ENCODE data around the gene ZNF784.

ZNF784 gene

DNA sequence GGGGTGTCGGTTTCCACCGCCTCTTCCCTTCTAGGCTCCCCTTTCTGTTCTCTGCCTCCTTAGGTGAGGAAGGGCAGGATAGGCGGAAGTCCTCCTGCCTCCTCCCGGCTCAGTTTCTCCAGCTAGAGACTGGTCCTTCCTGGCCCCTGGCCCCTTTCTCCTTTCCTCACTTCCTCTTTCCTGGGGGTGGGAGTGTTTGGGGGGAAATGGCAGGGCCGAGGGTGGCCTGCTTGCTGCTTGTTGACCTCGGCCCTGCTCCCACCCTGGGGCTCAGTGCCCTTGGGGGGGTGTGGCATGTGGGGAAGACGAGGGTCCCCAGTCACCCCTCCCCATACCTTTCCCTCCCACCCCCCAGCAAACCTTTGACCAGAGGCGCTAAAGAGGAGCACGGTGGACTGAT lies 35.5 kb upstream of the ZNF784 start:
- TF ChIP-seq TCF4 (CRISPR knock-in tag; IDR thresholded peaks at IDR 0.05; ENCODE audit: borderline replicate concordance) (no peak), BACH2 (CRISPR knock-in tag; IDR thresholded peaks at IDR 0.05; ENCODE audit: borderline replicate concordance) (no peak), CSDC2 (CRISPR knock-in tag; IDR thresholded peaks at IDR 0.05) (no peak), SNAI2 (CRISPR knock-in tag; IDR thresholded peaks at IDR 0.05) (no peak), ZNF70 (CRISPR knock-in tag; IDR thresholded peaks at IDR 0.05) (no peak), ZNF8 (CRISPR knock-in tag; IDR thresholded peaks at IDR 0.05) (no peak), OSR1 (CRISPR knock-in tag; IDR thresholded peaks at IDR 0.05) (no peak), ISL1 (CRISPR knock-in tag; IDR thresholded peaks at IDR 0.05) (no peak), TOX (CRISPR knock-in tag; IDR thresholded peaks at IDR 0.05; ENCODE audit: borderline replicate concordance) (no peak), GLIS3 (CRISPR knock-in tag; IDR thresholded peaks at IDR 0.05) (no peak), ZFP3 (CRISPR knock-in tag; IDR thresholded peaks at IDR 0.05) (no peak), ESRRG (CRISPR knock-in tag; IDR thresholded peaks at IDR 0.05) (no peak), RARB (CRISPR knock-in tag; IDR thresholded peaks at IDR 0.05) (no peak), ZNF565 (CRISPR knock-in tag; conservative IDR thresholded peaks at IDR 0.05; ENCODE audit: low read depth) (no peak), ZC3H10 (CRISPR knock-in tag; IDR thresholded peaks at IDR 0.05) (no peak)
- TF ChIP-seq, protein P1, sequence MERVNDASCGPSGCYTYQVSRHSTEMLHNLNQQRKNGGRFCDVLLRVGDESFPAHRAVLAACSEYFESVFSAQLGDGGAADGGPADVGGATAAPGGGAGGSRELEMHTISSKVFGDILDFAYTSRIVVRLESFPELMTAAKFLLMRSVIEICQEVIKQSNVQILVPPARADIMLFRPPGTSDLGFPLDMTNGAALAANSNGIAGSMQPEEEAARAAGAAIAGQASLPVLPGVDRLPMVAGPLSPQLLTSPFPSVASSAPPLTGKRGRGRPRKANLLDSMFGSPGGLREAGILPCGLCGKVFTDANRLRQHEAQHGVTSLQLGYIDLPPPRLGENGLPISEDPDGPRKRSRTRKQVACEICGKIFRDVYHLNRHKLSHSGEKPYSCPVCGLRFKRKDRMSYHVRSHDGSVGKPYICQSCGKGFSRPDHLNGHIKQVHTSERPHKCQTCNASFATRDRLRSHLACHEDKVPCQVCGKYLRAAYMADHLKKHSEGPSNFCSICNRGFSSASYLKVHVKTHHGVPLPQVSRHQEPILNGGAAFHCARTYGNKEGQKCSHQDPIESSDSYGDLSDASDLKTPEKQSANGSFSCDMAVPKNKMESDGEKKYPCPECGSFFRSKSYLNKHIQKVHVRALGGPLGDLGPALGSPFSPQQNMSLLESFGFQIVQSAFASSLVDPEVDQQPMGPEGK (CRISPR knock-in tag; IDR thresholded peaks at IDR 0.05; ENCODE audit: borderline replicate concordance): no peak
- TF ChIP-seq, protein P2, sequence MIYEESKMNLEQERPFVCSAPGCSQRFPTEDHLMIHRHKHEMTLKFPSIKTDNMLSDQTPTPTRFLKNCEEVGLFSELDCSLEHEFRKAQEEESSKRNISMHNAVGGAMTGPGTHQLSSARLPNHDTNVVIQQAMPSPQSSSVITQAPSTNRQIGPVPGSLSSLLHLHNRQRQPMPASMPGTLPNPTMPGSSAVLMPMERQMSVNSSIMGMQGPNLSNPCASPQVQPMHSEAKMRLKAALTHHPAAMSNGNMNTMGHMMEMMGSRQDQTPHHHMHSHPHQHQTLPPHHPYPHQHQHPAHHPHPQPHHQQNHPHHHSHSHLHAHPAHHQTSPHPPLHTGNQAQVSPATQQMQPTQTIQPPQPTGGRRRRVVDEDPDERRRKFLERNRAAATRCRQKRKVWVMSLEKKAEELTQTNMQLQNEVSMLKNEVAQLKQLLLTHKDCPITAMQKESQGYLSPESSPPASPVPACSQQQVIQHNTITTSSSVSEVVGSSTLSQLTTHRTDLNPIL (CRISPR knock-in tag; IDR thresholded peaks at IDR 0.05; ENCODE audit: low read depth): no peak
- TF ChIP-seq, protein P3, sequence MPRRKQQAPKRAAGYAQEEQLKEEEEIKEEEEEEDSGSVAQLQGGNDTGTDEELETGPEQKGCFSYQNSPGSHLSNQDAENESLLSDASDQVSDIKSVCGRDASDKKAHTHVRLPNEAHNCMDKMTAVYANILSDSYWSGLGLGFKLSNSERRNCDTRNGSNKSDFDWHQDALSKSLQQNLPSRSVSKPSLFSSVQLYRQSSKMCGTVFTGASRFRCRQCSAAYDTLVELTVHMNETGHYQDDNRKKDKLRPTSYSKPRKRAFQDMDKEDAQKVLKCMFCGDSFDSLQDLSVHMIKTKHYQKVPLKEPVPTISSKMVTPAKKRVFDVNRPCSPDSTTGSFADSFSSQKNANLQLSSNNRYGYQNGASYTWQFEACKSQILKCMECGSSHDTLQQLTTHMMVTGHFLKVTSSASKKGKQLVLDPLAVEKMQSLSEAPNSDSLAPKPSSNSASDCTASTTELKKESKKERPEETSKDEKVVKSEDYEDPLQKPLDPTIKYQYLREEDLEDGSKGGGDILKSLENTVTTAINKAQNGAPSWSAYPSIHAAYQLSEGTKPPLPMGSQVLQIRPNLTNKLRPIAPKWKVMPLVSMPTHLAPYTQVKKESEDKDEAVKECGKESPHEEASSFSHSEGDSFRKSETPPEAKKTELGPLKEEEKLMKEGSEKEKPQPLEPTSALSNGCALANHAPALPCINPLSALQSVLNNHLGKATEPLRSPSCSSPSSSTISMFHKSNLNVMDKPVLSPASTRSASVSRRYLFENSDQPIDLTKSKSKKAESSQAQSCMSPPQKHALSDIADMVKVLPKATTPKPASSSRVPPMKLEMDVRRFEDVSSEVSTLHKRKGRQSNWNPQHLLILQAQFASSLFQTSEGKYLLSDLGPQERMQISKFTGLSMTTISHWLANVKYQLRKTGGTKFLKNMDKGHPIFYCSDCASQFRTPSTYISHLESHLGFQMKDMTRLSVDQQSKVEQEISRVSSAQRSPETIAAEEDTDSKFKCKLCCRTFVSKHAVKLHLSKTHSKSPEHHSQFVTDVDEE (CRISPR knock-in tag; IDR thresholded peaks at IDR 0.05): no peak
- TF ChIP-seq, protein P4, sequence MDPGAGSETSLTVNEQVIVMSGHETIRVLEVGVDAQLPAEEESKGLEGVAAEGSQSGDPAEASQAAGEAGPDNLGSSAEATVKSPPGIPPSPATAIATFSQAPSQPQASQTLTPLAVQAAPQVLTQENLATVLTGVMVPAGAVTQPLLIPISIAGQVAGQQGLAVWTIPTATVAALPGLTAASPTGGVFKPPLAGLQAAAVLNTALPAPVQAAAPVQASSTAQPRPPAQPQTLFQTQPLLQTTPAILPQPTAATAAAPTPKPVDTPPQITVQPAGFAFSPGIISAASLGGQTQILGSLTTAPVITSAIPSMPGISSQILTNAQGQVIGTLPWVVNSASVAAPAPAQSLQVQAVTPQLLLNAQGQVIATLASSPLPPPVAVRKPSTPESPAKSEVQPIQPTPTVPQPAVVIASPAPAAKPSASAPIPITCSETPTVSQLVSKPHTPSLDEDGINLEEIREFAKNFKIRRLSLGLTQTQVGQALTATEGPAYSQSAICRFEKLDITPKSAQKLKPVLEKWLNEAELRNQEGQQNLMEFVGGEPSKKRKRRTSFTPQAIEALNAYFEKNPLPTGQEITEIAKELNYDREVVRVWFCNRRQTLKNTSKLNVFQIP (CRISPR knock-in tag; IDR thresholded peaks at IDR 0.05; ENCODE audit: borderline replicate concordance, low read depth): no peak
- no peak for ATAC-seq

DNA sequence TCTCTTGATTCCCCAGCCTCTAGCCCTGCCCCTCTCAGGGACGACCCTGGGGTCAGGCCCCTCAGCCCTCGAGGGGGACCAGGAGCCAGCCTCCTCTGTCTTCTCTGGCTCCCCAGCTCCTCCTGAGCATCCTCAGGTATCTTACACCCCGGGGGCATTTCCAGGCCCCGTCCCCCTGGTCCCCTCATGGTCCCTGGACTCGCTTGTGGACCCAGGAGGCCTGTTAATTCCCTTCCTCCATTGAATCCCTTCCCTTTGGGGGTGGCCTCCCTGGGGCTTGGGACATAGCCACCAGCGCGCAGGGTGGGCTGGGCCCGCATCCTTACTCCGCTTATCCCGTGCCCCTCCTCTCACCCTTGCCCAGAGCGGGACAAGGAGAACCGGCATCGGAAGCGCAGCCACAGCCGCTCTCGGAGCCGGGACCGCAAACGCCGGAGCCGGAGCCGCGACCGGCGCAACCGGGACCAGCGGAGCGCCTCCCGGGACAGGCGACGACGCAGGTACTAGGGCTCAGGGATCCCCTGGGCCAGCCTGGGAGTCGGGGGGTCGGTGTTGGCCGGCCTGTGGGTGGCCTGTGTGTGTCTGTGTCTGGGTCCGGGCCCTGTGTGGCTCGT lies 34.6 kb upstream of the ZNF784 start:
- ATAC-seq: no peak
- TF ChIP-seq, protein P4 (CRISPR knock-in tag; IDR thresholded peaks at IDR 0.05; ENCODE audit: borderline replicate concordance, low read depth): no peak
- TF ChIP-seq, protein P5, sequence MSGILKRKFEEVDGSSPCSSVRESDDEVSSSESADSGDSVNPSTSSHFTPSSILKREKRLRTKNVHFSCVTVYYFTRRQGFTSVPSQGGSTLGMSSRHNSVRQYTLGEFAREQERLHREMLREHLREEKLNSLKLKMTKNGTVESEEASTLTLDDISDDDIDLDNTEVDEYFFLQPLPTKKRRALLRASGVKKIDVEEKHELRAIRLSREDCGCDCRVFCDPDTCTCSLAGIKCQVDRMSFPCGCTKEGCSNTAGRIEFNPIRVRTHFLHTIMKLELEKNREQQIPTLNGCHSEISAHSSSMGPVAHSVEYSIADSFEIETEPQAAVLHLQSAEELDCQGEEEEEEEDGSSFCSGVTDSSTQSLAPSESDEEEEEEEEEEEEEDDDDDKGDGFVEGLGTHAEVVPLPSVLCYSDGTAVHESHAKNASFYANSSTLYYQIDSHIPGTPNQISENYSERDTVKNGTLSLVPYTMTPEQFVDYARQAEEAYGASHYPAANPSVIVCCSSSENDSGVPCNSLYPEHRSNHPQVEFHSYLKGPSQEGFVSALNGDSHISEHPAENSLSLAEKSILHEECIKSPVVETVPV (CRISPR knock-in tag; IDR thresholded peaks at IDR 0.05): no peak
- TF ChIP-seq ZNF8 (CRISPR knock-in tag; IDR thresholded peaks at IDR 0.05) (no peak), ZFP3 (CRISPR knock-in tag; IDR thresholded peaks at IDR 0.05) (no peak), BACH2 (CRISPR knock-in tag; IDR thresholded peaks at IDR 0.05; ENCODE audit: borderline replicate concordance) (no peak), ISL1 (CRISPR knock-in tag; IDR thresholded peaks at IDR 0.05) (no peak), RARB (CRISPR knock-in tag; IDR thresholded peaks at IDR 0.05) (no peak), ZNF70 (CRISPR knock-in tag; IDR thresholded peaks at IDR 0.05) (no peak), OSR1 (CRISPR knock-in tag; IDR thresholded peaks at IDR 0.05) (no peak), ESRRG (CRISPR knock-in tag; IDR thresholded peaks at IDR 0.05) (no peak), TOX (CRISPR knock-in tag; IDR thresholded peaks at IDR 0.05; ENCODE audit: borderline replicate concordance) (no peak), SNAI2 (CRISPR knock-in tag; IDR thresholded peaks at IDR 0.05) (no peak), ZFP30 (CRISPR knock-in tag; IDR thresholded peaks at IDR 0.05) (no peak)
